Retinal pigment epithelial cell (primary cell): ENCODE results near the gene TARS1.
"Not testable (repeated sequence)": the region's sequence is repeated elsewhere in the genome, so short reads cannot be mapped to it uniquely, and the experiment has no call there.

ENCODE experiments used
- DNase-seq: peaks from one replicate; pipeline ENCODE4 v3.0.0-alpha.2; 2010; ENCODE audit warnings: low read depth
- H3K4me3 ChIP-seq: 2 replicates; pipeline ENCODE4 v1.5.1; 2011; ENCODE audit warnings: mild to moderate bottlenecking, low read length, control low read depth, moderate library complexity
- CTCF ChIP-seq: conservative IDR thresholded peaks from 2 replicates; pipeline ENCODE4 v1.5.1; 2011; ENCODE audit warnings: low read depth, low read length, control low read depth, inconsistent platforms

The TARS1 gene

GRCh38 chr5:33494466-33494865, 53.7 kb downstream of the TARS1 start:
- no peak for DNase-seq
- no peak for TF ChIP-seq CTCF
- H3K4me3 ChIP-seq = no peak overlapping the region

- no peak for DNase-seq
- H3K4me3 ChIP-seq = no peak overlapping the region
- TF ChIP-seq CTCF = no peak
These were observed 60.5 kb downstream of the TARS1 start for GRCh38 chr5:33501260-33501659.

- TF ChIP-seq CTCF = no peak
- no peak overlapping the region for H3K4me3 ChIP-seq
- DNase-seq = no peak
These were observed 61.1 kb downstream of the TARS1 start for GRCh38 chr5:33501899-33502298.

- no peak overlapping the region for H3K4me3 ChIP-seq
- TF ChIP-seq CTCF = no peak
- no peak for DNase-seq
These were observed 63.8 kb downstream of the TARS1 start for GRCh38 chr5:33504570-33504969.

- no peak for TF ChIP-seq CTCF
- no peak for DNase-seq
- H3K4me3 ChIP-seq = no peak overlapping the region
These were observed 66.7 kb downstream of the TARS1 start for GRCh38 chr5:33507426-33507825.

GRCh38 chr5:33509036-33509435, 68.3 kb downstream of the TARS1 start:
- no peak overlapping the region for H3K4me3 ChIP-seq
- no peak for TF ChIP-seq CTCF
- DNase-seq = no peak

GRCh38 chr5:33513462-33514185, 72.9 kb downstream of the TARS1 start:
- no peak for TF ChIP-seq CTCF
- H3K4me3 ChIP-seq = no peak overlapping the region
- DNase-seq = peak; percentile 75

GRCh38 chr5:33515366-33515765, 74.6 kb downstream of the TARS1 start:
- not testable (repeated sequence) for DNase-seq, H3K4me3 ChIP-seq
